Kidney (tissue), 14 donors: Measurements from ENCODE around the gene ARID5B. TPM values are rescaled to one million over a fixed set of nuclear protein-coding genes. Genes with fewer than 3 reads are reported as not detected.

Source experiments
- DNase-seq, 5 donors: peaks; one replicate each; pipeline ENCODE4 v3.0.0-alpha.2; 2013 to 2020
- FAIRE-seq: peaks from 2 replicates; lab custom pipeline; 2012; peaks lifted over from hg19 to GRCh38; lab: Jason Lieb, UNC
- H3K27ac ChIP-seq, 2 donors: one replicate each; pipeline ENCODE4 v1.7.0; 2013; ENCODE audit warnings: low read depth in 2 of 2, low read length in 2 of 2, inconsistent platforms in 1 of 2
- H3K27me3 ChIP-seq: one replicate; pipeline ENCODE4 v1.7.1; 2013; ENCODE audit warnings: low read length, inconsistent platforms; ENCODE audit not compliant: control insufficient read depth, insufficient read depth
- H3K36me3 ChIP-seq, 3 donors: one replicate each; pipeline versions ENCODE4 v1.7.0 to v1.7.1; 2013; ENCODE audit warnings: low read length in 3 of 3, control low read depth in 1 of 3, inconsistent platforms in 1 of 3; ENCODE audit not compliant: insufficient read depth in 3 of 3, control insufficient read depth in 2 of 3
- H3K4me1 ChIP-seq, 3 donors: one replicate each; pipeline versions ENCODE4 v1.7.0 to v1.7.1; 2013; ENCODE audit warnings: low read length in 3 of 3, inconsistent platforms in 1 of 3, low read depth in 1 of 3; ENCODE audit not compliant: control insufficient read depth in 2 of 3, insufficient read depth in 2 of 3
- H3K4me3 ChIP-seq, 3 donors: one replicate each; pipeline versions ENCODE4 v1.7.0 to v1.8.1; 2013; ENCODE audit warnings: low read length in 3 of 3, control low read depth in 1 of 3, inconsistent platforms in 1 of 3
- H3K9ac ChIP-seq, 3 donors: one replicate each; pipeline versions ENCODE4 v1.7.0 to v1.7.1; 2013; ENCODE audit warnings: low read length in 3 of 3, control low read depth in 1 of 3, inconsistent platforms in 1 of 3
- H3K9me3 ChIP-seq, 3 donors: one replicate each; pipeline versions ENCODE4 v1.7.0 to v1.7.1; 2013; ENCODE audit warnings: low read length in 3 of 3, control low read depth in 1 of 3, inconsistent platforms in 1 of 3; ENCODE audit not compliant: control insufficient read depth in 2 of 3, insufficient read depth in 1 of 3
- intact Hi-C: fragments of 100-400 bp; cut with DNase I; formaldehyde crosslinking; loops from one replicate; pipeline ENCODE4 v1.11.1; 2022
- polyA plus RNA-seq: library from polyadenylated mRNA; stranded (reverse); fragments of 350-450 nt; fragmentation: Illumina TruSeq; extraction: RNeasy Lipid Tissue Mini Kit (QIAGEN cat#74804); gene quantifications from one replicate; pipeline ENCODE4 v1.2.3, GENCODE V29; 2014; ENCODE audit warnings: low read depth, low replicate concordance; ENCODE audit not compliant: insufficient read depth
- total RNA-seq: library from RNA; stranded (reverse); fragmentation: NEBNext Ultra II Directional; extraction: Animal tissue kit (Norgen Biotek cat#: 25700); gene quantifications from one replicate; pipeline ENCODE4 v1.2.1, GENCODE V29; 2021
- TF ChIP-seq, protein P1 (sequence below): IDR thresholded peaks from 3 replicates; pipeline ENCODE4 v1.5.1; 2012; ENCODE audit warnings: mild to moderate bottlenecking, moderate library complexity, borderline replicate concordance; ENCODE audit not compliant: insufficient read depth; ENCODE audit errors: extremely low read depth
- donor health status: control.
- donor health status: control.
- donor health status: control.
- donor health status: control.
- donor health status: control.
- donor health status: DM: yes; HTN: yes; CAD: no.
- donor health status: Normal renal cell carcinoma (clear cell type).

The ARID5B gene
- total and polyA plus RNA-seq, 2 donors from 2014 or later: 8.6 to 77.9 TPM

- peaks cover 2 to 40% (median 10%) of the 10 kb centered on the region in 3 donors for H3K4me1 ChIP-seq
- peak overlapping the region; percentile 36 to 94 for H3K27ac ChIP-seq
- FAIRE-seq (no peak), DNase-seq (no peak)
- TF ChIP-seq, protein P1, sequence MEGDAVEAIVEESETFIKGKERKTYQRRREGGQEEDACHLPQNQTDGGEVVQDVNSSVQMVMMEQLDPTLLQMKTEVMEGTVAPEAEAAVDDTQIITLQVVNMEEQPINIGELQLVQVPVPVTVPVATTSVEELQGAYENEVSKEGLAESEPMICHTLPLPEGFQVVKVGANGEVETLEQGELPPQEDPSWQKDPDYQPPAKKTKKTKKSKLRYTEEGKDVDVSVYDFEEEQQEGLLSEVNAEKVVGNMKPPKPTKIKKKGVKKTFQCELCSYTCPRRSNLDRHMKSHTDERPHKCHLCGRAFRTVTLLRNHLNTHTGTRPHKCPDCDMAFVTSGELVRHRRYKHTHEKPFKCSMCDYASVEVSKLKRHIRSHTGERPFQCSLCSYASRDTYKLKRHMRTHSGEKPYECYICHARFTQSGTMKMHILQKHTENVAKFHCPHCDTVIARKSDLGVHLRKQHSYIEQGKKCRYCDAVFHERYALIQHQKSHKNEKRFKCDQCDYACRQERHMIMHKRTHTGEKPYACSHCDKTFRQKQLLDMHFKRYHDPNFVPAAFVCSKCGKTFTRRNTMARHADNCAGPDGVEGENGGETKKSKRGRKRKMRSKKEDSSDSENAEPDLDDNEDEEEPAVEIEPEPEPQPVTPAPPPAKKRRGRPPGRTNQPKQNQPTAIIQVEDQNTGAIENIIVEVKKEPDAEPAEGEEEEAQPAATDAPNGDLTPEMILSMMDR: no peak
- intact Hi-C loops: no loop called here
- H3K27me3 ChIP-seq: no peaks in the 10 kb centered on the region
- H3K36me3 ChIP-seq: peaks cover 0 to 31% (median 16%) of the 10 kb centered on the region in 3 donors
- H3K4me3 ChIP-seq: no peak overlapping the region
- H3K9me3 ChIP-seq: no peaks in the 10 kb centered on the region
- H3K9ac ChIP-seq: no peak overlapping the region
These were observed 157.9 kb downstream of the ARID5B start for GRCh38 chr10:62059217-62059920.

GRCh38 chr10:62062028-62062427 lies 160.5 kb downstream of the ARID5B start:
- intact Hi-C loops: no loop called here
- no peaks in the 10 kb centered on the region for H3K27me3 ChIP-seq
- no peak overlapping the region for H3K27ac ChIP-seq
- H3K9ac ChIP-seq: no peak overlapping the region
- TF ChIP-seq, protein P1: no peak
- no peak for DNase-seq
- H3K9me3 ChIP-seq: no peaks in the 10 kb centered on the region
- peaks cover 2 to 32% (median 27%) of the 10 kb centered on the region in 3 donors for H3K36me3 ChIP-seq
- no peak for FAIRE-seq
- H3K4me1 ChIP-seq: peaks cover 0 to 21% (median 8%) of the 10 kb centered on the region in 3 donors
- H3K4me3 ChIP-seq: no peak overlapping the region

DNA sequence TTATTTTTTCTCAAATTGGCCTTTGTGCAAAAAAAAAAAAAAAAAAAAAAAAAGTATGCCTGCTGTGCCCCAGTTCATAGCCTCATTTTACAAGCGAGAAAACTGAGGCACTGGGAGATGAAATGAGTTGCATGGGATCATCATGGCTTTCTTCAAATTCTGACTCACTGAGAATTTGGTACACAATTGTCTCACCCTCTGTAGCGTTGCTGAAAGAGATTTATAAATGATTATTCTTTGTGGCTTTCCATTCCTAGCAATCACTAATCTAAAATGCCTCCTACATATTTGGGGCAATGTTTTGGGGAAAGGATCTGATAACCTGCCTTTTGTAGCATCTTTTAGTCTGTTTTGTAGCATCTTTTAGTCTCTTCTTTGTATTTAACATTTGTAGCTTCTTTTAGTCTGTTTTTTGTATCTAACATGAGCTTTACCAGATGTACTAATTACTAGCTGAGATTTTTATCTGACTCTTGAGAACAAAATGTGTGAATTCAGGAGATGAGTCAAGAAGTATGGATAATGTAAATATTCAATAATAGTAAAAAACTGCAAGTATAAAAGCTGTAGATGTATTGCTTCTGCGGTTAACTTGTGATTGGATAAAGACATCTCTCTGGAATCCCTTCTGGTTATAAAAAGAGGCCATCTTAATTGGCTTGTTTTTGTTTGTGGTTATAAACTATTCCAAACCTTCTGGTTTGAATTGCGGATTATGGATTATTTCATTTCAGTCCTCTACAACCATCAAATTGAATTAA lies 161.4 kb downstream of the ARID5B start:
- no peak for DNase-seq
- Histone ChIP-seq H3K4me3 (no peak overlapping the region), H3K27me3 (no peaks in the 10 kb centered on the region), H3K4me1 (peaks cover 0 to 18% (median 8%) of the 10 kb centered on the region in 3 donors), H3K9ac (no peak overlapping the region), H3K9me3 (no peaks in the 10 kb centered on the region), H3K36me3 (peaks cover 2 to 39% (median 29%) of the 10 kb centered on the region in 3 donors), H3K27ac (no peak overlapping the region)
- intact Hi-C loops: no loop called here
- TF ChIP-seq, protein P1: no peak
- FAIRE-seq: no peak
